ENCODE measurements around the gene OSBPL3.
A peak's percentile ranks its signal among the peaks of the same experiment; 100 is the strongest.

Gene OSBPL3

GRCh38 chr7:24788075-24788474 is 191.9 kb downstream of the OSBPL3 start:
- H3K4me3 ChIP-seq (ENCODE audit: low read depth, low read length): no peak overlapping the region
- TF ChIP-seq, protein P1, sequence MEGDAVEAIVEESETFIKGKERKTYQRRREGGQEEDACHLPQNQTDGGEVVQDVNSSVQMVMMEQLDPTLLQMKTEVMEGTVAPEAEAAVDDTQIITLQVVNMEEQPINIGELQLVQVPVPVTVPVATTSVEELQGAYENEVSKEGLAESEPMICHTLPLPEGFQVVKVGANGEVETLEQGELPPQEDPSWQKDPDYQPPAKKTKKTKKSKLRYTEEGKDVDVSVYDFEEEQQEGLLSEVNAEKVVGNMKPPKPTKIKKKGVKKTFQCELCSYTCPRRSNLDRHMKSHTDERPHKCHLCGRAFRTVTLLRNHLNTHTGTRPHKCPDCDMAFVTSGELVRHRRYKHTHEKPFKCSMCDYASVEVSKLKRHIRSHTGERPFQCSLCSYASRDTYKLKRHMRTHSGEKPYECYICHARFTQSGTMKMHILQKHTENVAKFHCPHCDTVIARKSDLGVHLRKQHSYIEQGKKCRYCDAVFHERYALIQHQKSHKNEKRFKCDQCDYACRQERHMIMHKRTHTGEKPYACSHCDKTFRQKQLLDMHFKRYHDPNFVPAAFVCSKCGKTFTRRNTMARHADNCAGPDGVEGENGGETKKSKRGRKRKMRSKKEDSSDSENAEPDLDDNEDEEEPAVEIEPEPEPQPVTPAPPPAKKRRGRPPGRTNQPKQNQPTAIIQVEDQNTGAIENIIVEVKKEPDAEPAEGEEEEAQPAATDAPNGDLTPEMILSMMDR (conservative IDR thresholded peaks at IDR 0.05; ENCODE audit: low read depth, low read length): peak; percentile 49
- DNase-seq (ENCODE audit: low read depth): no peak

DNA sequence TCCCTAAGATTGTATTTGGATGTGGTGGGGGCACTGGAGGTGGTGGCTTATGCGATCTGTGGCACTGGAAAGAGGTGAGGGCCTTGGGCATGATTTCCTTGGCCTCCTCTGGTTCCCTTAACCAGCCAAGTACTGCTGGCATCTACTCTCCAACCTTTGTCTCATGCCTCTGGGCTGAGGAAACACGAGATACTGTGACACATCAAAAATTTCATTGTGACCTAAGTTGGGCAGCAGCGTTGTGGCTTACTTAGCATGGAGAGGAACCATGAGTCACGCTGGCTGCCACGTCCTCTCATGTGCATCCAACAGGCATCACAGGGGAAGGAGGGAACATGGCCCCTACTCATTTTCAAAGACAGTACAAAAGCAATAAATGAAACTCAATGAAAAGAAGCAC is 193.0 kb downstream of the OSBPL3 start:
- DNase-seq (ENCODE audit: low read depth): peak; percentile 88
- TF ChIP-seq, protein P1 (conservative IDR thresholded peaks at IDR 0.05; ENCODE audit: low read depth, low read length): no peak
- H3K4me3 ChIP-seq (ENCODE audit: low read depth, low read length): no peak overlapping the region

DNA sequence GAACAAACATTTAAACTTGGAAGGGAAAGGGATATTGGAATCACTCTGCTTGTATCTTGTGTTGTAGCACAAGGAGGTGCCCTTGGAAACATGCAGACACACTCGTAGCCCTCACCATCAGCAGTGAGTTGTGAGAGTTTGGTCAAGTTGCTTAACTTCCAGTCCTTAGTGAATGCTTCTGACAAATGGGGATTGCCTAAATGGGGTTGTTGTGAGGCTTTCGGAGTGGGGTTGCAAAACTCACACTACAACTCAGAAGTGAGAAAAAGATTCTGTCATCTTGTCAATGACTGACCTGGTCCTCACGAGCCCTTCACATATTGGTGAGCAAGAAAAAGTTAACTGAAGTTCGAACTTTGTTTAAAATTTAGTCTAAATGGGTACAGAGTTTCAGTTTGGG is 193.7 kb downstream of the OSBPL3 start:
- TF ChIP-seq, protein P1 (conservative IDR thresholded peaks at IDR 0.05; ENCODE audit: low read depth, low read length): no peak
- no peak for DNase-seq (ENCODE audit: low read depth)
- no peak overlapping the region for H3K4me3 ChIP-seq (ENCODE audit: low read depth, low read length)

DNA sequence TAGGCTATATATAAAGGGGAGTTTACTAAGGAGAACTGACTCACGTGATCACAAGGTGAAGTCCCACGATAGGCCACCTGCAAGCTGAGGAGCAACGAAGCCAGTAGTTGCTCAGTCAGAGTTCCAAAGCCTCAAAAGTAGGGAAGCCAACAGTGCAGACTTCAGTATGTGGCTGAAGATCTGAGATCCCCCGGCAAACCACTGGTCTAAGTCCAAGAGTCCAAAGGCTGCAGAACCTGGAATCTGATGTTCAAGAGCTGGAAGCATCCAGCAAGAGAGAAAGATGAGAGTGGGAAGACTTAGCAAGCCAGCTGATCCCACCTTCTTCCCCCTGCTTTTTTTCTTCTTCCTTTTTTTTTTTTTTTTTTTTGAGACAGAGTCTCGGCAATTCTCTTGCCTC is 195.7 kb downstream of the OSBPL3 start:
- no peak overlapping the region for H3K4me3 ChIP-seq (ENCODE audit: low read depth, low read length)
- no peak for DNase-seq (ENCODE audit: low read depth)
- TF ChIP-seq, protein P1 (conservative IDR thresholded peaks at IDR 0.05; ENCODE audit: low read depth, low read length): no peak

DNA sequence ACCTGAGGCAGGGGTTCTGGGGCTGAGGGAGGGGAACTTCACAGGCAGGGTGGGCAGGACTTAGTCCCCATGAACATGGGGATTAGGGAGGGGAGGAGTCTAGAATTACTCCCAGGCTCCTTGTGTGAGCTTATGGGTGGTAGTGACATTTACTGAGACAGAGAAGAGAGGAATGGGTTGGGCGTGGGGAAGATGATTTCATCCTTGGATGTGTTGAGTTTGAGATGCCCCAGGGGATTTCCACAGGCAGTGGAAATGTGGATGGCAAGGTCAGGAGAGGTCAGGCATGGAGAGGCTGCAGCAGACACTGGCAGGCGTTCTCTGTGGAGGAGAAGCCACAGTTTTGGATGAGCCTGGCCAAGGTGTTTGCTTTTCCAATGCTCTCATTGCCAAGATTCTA is 196.3 kb downstream of the OSBPL3 start:
- DNase-seq (ENCODE audit: low read depth): no peak
- TF ChIP-seq, protein P1 (conservative IDR thresholded peaks at IDR 0.05; ENCODE audit: low read depth, low read length): no peak
- H3K4me3 ChIP-seq (ENCODE audit: low read depth, low read length): no peak overlapping the region

- no peak for DNase-seq (ENCODE audit: low read depth)
- H3K4me3 ChIP-seq (ENCODE audit: low read depth, low read length): no peak overlapping the region
- TF ChIP-seq, protein P1 (conservative IDR thresholded peaks at IDR 0.05; ENCODE audit: low read depth, low read length): no peak
These were observed 198.9 kb downstream of the OSBPL3 start for GRCh38 chr7:24781106-24781505.

GRCh38 chr7:24779283-24779655 is 200.7 kb downstream of the OSBPL3 start:
- TF ChIP-seq, protein P1 (conservative IDR thresholded peaks at IDR 0.05; ENCODE audit: low read depth, low read length): no peak
- no peak overlapping the region for H3K4me3 ChIP-seq (ENCODE audit: low read depth, low read length)
- DNase-seq (ENCODE audit: low read depth): peak; percentile 12

Data from choroid plexus epithelial cell (primary cell).